PC-3 (cell line): ENCODE measurements around the gene FAN1.

Source experiments
- CTCF ChIP-seq: fragments of 300-600 bp; sonication (generic); conservative IDR thresholded peaks from 2 replicates; pipeline ENCODE4 v1.5.1; 2017; ENCODE audit warnings: antibody characterized with exemption, low read depth, mild to moderate bottlenecking, low read length
- EZH2 ChIP-seq: fragments of 300-600 bp; sonication (generic); IDR thresholded peaks from one replicate; pipeline ENCODE4 v1.6.1; 2017; ENCODE audit warnings: antibody characterized with exemption, mild to moderate bottlenecking, low read length; ENCODE audit not compliant: unreplicated experiment
- EZH2phosphoT487 ChIP-seq: fragments of 300-600 bp; sonication (generic); IDR thresholded peaks from 2 replicates; pipeline ENCODE4 v1.6.1; 2018; ENCODE audit warnings: mild to moderate bottlenecking, antibody characterized with exemption, low read length, borderline replicate concordance

DNA sequence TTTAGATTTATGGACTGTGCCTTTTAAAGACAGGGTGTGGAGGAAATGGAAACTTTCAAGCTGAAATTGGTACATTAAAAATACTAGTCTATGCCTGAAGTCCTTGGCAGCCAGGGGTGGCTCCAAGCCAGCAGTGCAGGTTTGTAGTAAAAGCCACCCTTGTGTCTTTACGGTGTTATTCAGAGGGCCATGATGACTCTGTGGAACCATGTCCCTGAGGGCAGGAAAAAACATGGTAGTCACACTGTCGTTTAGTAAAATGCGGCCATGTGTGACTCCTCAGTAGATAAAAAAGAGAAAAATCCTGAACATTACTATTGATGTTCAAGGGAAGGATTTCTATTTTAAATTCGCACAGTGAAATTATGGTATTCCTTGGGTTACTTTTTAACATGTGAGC lies 2.7 kb downstream of the FAN1 start:
- no peak for TF ChIP-seq CTCF
- TF ChIP-seq EZH2phosphoT487 = no peak
- TF ChIP-seq EZH2 = no peak
